GM11168 (cell line): ENCODE measurements around the gene PET100.

Source experiments
- in situ Hi-C: fragments of 300-500 bp; cut with MboI; formaldehyde crosslinking; loops from one replicate; pipeline ENCODE4 v1.12.0; 2022; ENCODE audit warnings: low sequenced_read_pairs; ENCODE audit not compliant: unreplicated experiment

PET100 gene

DNA sequence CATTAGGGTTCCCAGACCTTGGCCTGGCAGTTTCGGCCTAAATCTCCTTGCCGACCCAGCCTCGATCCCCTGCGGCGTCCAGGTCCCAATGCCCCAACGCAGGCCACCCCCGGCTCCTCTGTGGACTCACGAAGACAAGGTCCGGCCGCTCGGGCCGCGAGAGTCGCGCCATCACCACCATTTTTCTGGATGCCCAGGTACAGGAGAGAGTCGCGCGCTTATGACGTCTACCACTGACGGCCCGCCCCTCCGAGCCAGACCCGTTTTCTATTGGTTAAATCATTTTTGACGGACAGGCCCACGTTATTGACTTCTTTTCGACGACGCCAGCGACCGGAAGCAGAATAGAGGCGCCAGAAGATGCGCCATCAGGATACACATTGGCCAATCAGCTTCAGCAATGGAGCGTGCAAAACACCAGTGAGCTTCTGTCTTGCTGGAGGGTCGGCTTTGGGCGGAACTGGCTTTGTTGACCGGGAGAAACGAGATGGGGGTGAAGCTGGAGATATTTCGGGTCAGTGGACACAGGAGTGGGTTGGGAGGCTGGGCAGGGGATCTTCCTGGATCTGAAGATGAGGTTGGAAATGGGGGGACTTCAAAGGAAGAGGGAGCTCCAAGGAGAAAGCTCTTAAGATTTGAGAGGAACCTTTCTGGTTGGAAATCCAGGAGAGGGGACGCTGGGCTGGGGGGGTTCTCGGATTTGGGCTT, at the start of gene PET100, which contains the start of gene XAB2:
TSS of gene PET100 (plus strand) at position 447 of the 708 bp plus-strand sequence. CDS start at position 488, 41 bp downstream.
TSS of gene XAB2 (minus strand) at position 199 of the 708 bp plus-strand sequence. CDS start at position 181, 18 bp downstream.
- in situ Hi-C loops: no loop called here

- in situ Hi-C loops: no loop called here
Measured at GRCh38 chr19:7582446-7582845, 47.1 kb upstream of the PET100 start.

- in situ Hi-C loops: no loop called here
Measured at GRCh38 chr19:7589822-7590221, 39.8 kb upstream of the PET100 start.

DNA sequence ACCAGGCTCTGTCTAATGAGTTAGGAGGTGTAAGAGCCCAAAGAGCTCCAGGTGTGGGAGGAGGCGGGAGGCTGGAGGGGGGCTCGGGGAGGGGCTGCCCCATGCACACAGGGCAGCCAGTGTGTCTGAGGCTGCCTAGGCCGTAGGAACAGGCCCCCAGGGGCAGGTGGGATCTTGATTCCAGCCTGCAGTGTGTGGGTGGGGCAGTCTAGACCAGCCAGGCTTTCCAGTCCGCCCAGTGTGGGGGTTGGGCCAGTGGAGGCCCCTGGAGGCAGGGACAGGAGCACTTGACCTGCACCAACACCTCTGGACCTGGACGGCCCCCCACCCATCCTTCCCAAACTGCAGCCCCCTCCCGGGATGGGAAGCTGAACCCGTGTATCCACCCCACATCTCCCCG, 39.3 kb upstream of the PET100 start:
- in situ Hi-C loops: no loop called here

DNA sequence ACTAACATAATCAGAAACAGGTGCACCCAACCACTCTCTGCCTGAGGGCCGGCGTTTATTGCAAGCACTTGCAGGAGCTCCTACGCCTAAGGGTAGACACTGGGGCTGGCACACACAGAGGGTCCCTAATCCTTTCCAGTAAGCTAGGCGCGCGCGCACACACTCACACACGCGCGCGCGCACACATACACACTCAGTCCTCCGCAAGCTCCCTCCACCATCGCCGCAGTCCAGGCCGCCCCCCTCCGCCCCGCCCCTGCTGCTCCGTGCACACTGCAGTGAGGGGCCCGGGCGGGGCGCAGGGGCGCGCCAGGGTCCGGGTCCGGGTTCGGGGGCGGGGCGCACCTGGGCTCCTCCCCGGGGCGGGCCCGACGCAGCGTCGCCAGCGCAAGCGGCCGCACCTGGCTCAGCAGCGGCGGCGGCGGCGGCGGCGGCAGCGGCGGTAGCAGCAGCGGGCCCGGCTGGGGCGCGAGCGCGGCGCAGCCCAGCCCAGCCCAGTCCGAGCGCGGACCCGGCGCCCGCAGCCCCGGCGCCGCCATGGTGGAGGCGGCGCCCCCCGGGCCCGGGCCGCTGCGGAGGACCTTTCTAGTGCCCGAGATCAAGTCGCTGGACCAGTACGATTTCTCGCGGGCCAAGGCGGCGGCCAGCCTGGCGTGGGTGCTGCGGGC, 34.0 kb upstream of the PET100 start, which contains the start of gene CAMSAP3:
TSS of gene CAMSAP3 (plus strand) at position 398 of the 668 bp plus-strand sequence. CDS start at position 538, 140 bp downstream.
- in situ Hi-C loops: no loop called here

GRCh38 chr19:7596211-7596937, 33.2 kb upstream of the PET100 start:
- in situ Hi-C loops: no loop called here

DNA sequence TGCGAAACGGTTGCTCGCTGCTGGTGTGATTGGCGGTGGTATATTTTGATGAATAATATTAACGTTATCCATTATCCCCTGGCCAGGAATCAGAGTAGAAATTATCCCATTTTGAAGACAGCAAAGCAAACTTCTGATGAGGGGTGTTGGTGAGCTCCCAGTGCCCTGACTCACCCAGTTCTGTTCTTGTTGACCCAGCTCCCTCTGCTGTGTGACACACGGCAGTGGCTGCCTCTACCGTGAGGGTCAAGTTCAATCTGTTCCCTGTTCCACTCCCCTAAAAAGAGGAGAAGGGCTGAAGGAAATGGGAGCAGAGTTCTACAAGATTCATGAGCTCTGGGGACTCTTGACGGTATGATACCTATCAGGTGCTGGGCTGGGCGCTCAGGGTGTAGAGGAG, 31.9 kb upstream of the PET100 start:
- in situ Hi-C loops: no loop called here

- in situ Hi-C loops: no loop called here
Measured at GRCh38 chr19:7598180-7598579, 31.4 kb upstream of the PET100 start.

DNA sequence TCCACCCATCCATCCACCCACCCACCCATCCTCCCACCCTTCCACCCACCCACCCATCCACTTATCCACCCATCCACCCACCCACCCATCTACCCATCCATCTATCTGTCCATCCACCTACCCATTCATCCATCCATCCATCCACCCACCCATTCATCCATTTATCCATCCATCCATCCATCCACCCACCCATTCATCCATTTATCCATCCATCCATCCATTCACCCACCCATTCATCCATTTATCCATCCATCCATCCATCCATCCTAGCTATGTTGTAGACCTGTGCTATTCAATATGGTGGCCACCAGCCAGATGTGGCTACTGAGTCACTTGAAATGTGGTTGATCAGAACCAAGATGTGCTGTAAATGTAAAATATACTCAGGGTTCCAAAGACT, 28.9 kb upstream of the PET100 start:
- in situ Hi-C loops: no loop called here

DNA sequence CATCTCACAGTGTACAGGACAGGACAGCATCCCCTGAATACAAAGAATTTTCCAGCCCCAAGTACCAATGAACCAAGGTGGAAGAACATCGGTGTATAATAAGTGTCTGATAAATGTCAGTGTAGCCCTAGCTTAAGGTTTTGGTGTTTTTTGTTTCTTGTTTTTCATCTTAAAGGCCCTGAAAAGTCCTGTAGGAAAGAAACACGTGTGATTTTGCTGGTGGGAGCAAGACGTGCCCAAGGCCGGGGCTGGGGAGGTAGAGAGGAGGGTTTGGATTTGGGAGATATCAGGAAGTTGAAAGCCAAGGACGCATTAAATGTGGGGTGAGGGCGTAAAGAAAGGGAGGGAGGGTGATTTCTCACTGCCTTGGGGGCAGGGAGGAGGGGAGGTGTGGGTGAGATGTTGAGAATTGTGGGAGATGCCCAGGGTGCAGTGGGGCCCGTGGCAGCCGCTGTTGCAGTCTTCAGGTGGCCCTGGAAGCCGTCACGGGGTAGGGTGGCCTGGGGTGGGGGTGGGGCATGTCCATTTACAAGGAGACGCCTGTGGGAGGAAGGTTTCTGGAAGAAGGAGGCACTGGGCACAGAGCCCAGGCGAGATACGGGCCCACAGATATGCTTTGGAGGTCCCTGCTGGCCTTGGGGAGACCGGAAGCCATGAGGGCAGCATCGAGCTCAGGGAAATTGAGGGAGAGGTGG, 27.2 kb upstream of the PET100 start:
- in situ Hi-C loops: no loop called here

- in situ Hi-C loops: no loop called here
Measured at GRCh38 chr19:7602935-7603497, 26.6 kb upstream of the PET100 start.

GRCh38 chr19:7603919-7604318, 25.7 kb upstream of the PET100 start:
- in situ Hi-C loops: no loop called here

DNA sequence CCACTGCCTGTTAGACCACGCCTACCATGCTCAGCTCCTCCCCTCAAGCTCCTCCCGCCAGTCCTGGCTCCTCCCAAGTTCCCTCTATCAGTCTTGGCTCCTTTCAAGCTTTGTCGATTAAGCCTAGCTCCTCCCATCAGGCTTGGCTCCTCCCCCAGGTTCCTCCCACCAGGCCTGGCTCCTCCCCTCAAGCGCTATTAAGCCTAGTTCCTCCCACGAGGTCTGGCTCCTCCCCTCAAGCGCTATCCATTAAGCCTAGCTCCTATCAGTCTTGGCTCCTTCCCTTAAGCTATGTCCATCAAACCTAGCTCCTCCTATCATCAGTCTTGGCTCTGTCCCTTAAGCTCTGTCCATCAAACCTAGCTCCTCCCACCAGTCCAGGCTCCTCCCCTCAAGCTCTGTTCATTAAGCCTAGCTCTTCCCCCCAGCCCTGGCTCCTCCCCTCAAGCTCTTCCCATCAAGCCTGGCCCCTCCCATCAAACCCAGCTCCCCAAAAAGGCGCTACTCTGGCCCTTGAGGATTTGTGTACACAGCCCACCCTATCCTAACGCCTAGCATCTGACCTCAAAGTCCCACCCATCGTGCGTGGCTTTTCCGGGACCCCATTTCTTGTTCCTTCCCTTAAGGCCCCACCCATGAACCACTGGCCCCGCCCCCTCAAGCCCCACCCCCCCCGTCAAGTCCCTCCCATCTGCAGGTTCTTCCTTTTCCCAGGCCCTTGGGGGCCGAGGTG, 23.9 kb upstream of the PET100 start:
- in situ Hi-C loops: no loop called here

GRCh38 chr19:7606289-7606688, 23.3 kb upstream of the PET100 start:
- in situ Hi-C loops: no loop called here

DNA sequence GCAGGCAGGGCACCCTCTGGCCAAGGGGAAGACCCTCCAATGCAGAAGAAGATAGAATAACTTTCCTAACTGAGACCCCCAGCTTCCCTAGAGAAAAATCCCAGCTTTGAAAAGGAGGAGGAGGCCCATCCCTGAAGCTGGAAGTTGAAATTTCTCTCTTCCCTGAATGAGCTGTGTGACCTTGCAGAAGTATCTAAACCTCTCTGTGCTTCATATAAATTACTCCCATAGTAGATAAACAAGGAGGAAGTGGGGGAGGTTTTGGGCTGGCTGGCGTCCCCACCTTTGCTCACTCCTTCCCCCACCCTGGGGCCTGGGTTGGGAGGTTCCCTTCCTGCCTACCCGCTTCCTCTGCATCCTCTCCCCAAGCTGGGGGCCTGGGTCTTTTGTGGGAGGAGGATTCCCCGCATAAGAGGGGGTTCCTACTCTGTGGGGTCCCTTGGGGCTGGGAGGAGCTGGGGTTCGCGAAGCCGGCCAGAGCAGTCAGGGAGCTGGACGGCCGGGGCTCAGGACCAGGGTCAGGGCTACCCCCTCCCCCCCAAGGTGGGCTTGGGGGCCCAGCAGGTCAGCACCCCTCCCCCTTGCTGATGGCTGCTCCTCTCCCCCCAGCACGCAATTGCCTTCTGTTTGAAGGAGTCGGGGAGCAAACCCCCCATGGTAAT, 22.2 kb upstream of the PET100 start:
- in situ Hi-C loops: no loop called here

GRCh38 chr19:7607874-7608560, 21.6 kb upstream of the PET100 start:
- in situ Hi-C loops: no loop called here

DNA sequence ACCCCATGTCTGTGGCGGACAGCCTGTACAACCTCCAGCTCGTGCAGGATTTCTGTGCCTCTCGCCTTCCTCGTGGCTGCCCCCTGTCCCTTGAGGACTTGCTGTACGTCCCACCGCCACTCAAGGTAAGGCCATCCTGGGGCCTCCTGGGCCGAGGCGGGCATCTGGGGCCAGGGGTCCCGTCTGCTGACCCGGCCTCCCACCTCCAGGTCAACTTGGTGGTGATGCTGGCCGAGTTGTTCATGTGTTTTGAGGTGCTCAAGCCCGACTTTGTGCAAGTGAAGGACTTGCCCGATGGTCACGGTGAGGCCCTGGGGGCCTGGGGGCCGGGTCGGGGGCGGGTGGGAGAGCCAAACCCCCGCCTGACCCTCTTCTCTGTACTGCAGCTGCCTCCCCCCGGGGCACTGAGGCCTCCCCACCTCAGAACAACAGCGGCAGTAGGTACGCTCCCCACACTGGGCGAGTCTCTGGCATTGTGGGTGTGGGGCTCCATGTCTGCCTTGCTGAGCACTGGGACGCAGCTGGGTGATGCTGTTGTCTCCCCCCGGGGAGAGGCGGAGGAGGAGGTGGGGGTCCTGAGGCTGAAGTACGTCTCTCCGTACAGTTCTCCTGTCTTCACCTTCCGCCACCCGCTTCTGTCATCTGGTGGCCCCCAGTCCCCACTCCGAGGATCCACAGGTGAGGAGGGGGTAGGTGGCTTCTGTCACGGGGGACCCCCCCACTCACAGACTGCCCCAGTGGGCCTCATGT, 18.9 kb upstream of the PET100 start:
- in situ Hi-C loops: no loop called here
